Glutamatergic neuron (in vitro differentiated cells): ENCODE results near the gene ZNF646. TPM values are rescaled to one million over a fixed set of nuclear protein-coding genes. Genes with fewer than 3 reads are reported as not detected.

Experiments used
- DNase-seq: peaks from one replicate; pipeline ENCODE4 v3.0.0; 2022
- H3K27ac Mint-ChIP-seq: one replicate; pipeline ENCODE4 v1.8.0; 2020; ENCODE audit warnings: mild to moderate bottlenecking, mixed read lengths, inconsistent platforms; ENCODE audit not compliant: unreplicated experiment
- H3K27me3 Mint-ChIP-seq: one replicate; pipeline ENCODE4 v1.8.0; 2020; ENCODE audit warnings: mild to moderate bottlenecking, moderate library complexity, mixed read lengths, inconsistent platforms; ENCODE audit not compliant: unreplicated experiment
- H3K36me3 Mint-ChIP-seq: one replicate; pipeline ENCODE4 v1.8.0; 2020; ENCODE audit warnings: mild to moderate bottlenecking, mixed read lengths, inconsistent platforms; ENCODE audit not compliant: unreplicated experiment
- H3K4me1 Mint-ChIP-seq: one replicate; pipeline ENCODE4 v1.8.0; 2020; ENCODE audit warnings: mild to moderate bottlenecking, low read depth, mixed read lengths, inconsistent platforms; ENCODE audit not compliant: unreplicated experiment
- H3K4me3 Mint-ChIP-seq: one replicate; pipeline ENCODE4 v1.8.0; 2020; ENCODE audit warnings: mild to moderate bottlenecking, mixed read lengths, inconsistent platforms; ENCODE audit not compliant: unreplicated experiment
- H3K9me3 Mint-ChIP-seq: one replicate; pipeline ENCODE4 v1.8.0; 2020; ENCODE audit warnings: mild to moderate bottlenecking, moderate library complexity, mixed read lengths, inconsistent platforms; ENCODE audit not compliant: unreplicated experiment
- total RNA-seq: library from RNA; stranded (reverse); fragmentation: NEBNext Ultra II Directional; extraction: Animal tissue kit (Norgen Biotek cat#: 25700); gene quantifications from one replicate; pipeline ENCODE4 v1.2.1, GENCODE V29; 2021; ENCODE audit not compliant: unreplicated experiment
- TF ChIP-seq, protein P1 (sequence below): fragments of 200-600 bp; sonication (generic); IDR thresholded peaks from one replicate; pipeline ENCODE4 v1.5.0; 2021; ENCODE audit not compliant: partially characterized antibody, unreplicated experiment

The ZNF646 gene
- total RNA-seq, 1 donor from 2014 or later = 33.1 TPM

DNA sequence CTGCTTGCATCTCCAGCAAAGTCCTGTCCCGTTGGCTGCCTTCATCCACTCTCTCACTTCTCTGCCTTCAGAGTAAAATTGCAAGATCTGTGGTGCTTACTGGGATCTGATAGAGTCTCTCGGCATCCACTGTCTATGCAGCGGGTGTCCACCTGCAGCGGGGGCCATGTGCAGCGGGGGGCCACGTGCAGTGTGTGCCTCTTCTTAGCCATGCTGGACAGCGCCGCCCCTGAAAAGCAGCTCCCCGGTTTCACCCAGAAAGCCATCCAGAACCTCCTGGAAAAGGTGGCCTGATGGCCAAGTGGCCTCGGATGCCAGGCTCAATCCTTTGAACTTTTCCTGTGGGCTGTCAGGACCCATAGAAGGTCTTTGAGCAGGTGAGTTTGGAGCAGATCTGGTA lies 31.4 kb upstream of the ZNF646 start:
- Mint-ChIP-seq H3K27ac (no peak overlapping the region), H3K4me1 (no peaks in the 10 kb centered on the region), H3K9me3 (peaks cover 2% of the 10 kb centered on the region), H3K27me3 (peaks cover 3% of the 10 kb centered on the region), H3K36me3 (no peaks in the 10 kb centered on the region), H3K4me3 (peak overlapping the region; percentile 71)
- no peak for DNase-seq
- TF ChIP-seq, protein P1, sequence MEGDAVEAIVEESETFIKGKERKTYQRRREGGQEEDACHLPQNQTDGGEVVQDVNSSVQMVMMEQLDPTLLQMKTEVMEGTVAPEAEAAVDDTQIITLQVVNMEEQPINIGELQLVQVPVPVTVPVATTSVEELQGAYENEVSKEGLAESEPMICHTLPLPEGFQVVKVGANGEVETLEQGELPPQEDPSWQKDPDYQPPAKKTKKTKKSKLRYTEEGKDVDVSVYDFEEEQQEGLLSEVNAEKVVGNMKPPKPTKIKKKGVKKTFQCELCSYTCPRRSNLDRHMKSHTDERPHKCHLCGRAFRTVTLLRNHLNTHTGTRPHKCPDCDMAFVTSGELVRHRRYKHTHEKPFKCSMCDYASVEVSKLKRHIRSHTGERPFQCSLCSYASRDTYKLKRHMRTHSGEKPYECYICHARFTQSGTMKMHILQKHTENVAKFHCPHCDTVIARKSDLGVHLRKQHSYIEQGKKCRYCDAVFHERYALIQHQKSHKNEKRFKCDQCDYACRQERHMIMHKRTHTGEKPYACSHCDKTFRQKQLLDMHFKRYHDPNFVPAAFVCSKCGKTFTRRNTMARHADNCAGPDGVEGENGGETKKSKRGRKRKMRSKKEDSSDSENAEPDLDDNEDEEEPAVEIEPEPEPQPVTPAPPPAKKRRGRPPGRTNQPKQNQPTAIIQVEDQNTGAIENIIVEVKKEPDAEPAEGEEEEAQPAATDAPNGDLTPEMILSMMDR = no peak

DNA sequence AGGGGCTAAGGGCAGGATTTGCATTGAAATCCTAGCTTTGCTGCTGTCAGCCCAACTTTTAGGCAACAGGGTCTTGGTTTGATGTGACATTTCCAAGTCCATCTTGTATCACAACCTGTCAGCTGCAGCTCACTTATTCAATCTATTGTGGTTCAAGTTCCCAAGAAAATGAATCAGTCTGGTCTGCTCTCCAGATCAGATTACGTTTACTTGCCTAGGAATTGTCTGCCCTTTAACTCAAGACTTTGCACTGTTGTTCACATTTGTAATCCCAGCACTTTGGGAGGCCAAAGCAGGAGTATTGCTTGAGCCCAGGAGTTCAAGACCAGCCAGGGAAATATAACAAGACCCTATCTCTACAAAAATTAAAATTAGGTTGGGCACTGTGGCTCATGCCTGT lies 30.9 kb upstream of the ZNF646 start:
- peaks cover 3% of the 10 kb centered on the region for H3K27me3 Mint-ChIP-seq
- no peaks in the 10 kb centered on the region for H3K36me3 Mint-ChIP-seq
- peak overlapping the region; percentile 71 for H3K4me3 Mint-ChIP-seq
- TF ChIP-seq, protein P1 = no peak
- peaks cover 2% of the 10 kb centered on the region for H3K9me3 Mint-ChIP-seq
- no peaks in the 10 kb centered on the region for H3K4me1 Mint-ChIP-seq
- no peak for DNase-seq
- H3K27ac Mint-ChIP-seq = no peak overlapping the region

DNA sequence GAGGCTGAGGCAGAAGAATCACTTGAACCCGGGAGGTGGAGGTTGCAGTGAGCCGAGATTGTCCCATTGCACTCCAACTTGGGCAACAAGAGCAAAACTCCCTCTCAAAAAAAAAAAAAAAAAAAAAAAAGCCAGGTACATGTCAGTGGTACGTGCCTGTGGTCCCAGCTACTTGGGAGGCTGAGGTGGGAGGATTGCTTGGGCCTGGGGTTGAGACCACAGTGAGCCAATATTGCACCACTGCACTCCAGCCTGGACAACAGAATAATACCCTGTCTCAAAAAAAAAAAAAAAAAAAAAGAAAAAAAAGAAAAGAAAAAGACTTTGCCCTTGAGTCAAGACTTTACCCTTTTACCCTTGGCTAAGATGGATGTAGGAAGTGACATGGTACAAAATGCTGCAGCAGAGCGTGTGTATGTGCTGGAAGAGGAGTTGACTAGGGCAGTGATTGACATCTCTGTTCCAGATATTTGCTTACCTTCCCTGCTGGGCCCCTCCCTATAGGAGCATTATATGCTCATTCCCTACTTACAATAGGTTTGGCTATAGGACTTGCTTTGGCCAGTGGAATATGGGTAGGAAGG lies 30.2 kb upstream of the ZNF646 start:
- no peak overlapping the region for H3K27ac Mint-ChIP-seq
- H3K27me3 Mint-ChIP-seq = peaks cover 3% of the 10 kb centered on the region
- TF ChIP-seq, protein P1 = no peak
- H3K4me1 Mint-ChIP-seq = no peaks in the 10 kb centered on the region
- no peaks in the 10 kb centered on the region for H3K36me3 Mint-ChIP-seq
- DNase-seq = no peak
- H3K9me3 Mint-ChIP-seq = peaks cover 2% of the 10 kb centered on the region
- H3K4me3 Mint-ChIP-seq = no peak overlapping the region

DNA sequence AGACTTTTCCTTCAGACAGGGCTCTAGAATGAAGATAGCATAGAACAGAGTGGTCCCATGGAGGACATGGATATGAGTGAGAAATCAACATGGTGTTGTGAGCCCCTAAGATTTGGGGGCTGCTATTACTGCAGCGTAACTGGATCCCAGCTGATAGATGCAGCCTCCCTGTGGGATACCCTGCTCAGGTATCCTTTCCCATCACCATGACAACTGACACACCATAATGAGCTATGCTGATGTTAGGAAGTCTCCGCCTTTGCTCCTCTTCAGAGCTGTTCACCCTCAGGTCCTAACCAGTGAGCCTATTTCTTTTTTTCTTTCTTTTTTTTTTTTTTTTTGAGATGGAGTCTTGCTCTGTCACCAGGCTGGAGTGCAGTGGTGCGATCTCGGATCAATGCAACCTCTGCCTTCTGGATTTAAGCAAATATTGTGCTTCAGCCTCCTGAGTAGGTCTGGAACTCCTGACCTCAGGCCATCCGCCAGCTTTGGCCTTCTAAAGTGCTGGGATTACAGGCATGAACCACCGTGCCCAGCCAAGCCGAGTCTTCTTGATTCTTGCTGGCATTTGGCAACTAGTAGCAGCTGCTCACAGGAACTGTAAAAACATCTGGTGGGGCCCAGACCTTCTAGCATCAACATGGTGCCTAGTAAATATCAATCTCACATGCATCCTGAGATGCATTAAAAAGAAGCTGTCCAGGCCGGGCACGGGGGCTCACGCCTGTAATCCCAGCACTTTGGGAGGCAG lies 23.8 kb upstream of the ZNF646 start:
- peaks cover 2% of the 10 kb centered on the region for H3K27me3 Mint-ChIP-seq
- DNase-seq = no peak

More for the DNA sequence above, 23.8 kb upstream of the ZNF646 start:
- Mint-ChIP-seq H3K36me3 (peaks cover 6% of the 10 kb centered on the region), H3K9me3 (no peaks in the 10 kb centered on the region), H3K4me3 (no peak overlapping the region), H3K4me1 (peaks cover 9% of the 10 kb centered on the region), H3K27ac (no peak overlapping the region)
- TF ChIP-seq, protein P1 = no peak
